HUES6 (cell line): Measurements from ENCODE around the gene NTM.

Source experiments
- H3K27ac ChIP-seq: 2 replicates; pipeline ENCODE4 v1.7.0; 2013; ENCODE audit warnings: low read depth, mild to moderate bottlenecking, low read length, inconsistent platforms
- H3K27me3 ChIP-seq: 2 replicates; pipeline ENCODE4 v1.6.1; 2013; ENCODE audit warnings: low read length; ENCODE audit not compliant: control insufficient read depth, insufficient read depth
- H3K36me3 ChIP-seq: 2 replicates; pipeline ENCODE4 v1.6.1; 2013; ENCODE audit warnings: low read length; ENCODE audit not compliant: control insufficient read depth, insufficient read depth
- H3K4me1 ChIP-seq: 2 replicates; pipeline ENCODE4 v1.6.1; 2013; ENCODE audit warnings: low read length; ENCODE audit not compliant: control insufficient read depth, insufficient read depth
- H3K4me3 ChIP-seq: 2 replicates; pipeline ENCODE4 v1.5.1; 2013; ENCODE audit warnings: low read depth, low read length
- H3K9ac ChIP-seq: one replicate; pipeline ENCODE4 v1.6.1; 2013; ENCODE audit warnings: mild to moderate bottlenecking, low read length
- H3K9me3 ChIP-seq: 2 replicates; pipeline ENCODE4 v1.6.1; 2013; ENCODE audit warnings: low read depth, low read length; ENCODE audit not compliant: control insufficient read depth, insufficient read depth

Gene NTM

DNA sequence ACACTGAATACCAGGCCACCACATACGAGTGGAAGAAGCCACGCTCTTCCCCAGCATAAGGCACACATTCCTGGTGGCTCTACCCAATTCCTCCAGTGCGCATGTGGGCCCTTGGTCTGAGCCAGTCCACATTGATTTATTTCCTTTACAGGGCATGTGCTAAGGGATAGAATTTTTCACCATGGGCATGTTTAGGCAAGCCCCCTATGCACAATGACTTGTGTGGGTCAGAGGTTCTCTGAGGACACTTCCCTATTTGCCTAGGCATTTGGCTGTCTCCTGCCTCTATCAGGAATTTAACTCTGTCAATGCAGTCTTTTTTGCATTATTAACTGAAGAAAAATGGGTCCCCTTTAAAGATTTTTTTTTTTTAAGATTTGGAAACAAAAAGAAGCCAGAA is 718.1 kb downstream of the NTM start:
- no peak overlapping the region for H3K27ac ChIP-seq
- H3K4me3 ChIP-seq: no peak overlapping the region
- H3K9me3 ChIP-seq: peaks cover 38% of the 10 kb centered on the region
- H3K36me3 ChIP-seq: no peaks in the 10 kb centered on the region
- H3K27me3 ChIP-seq: no peaks in the 10 kb centered on the region
- no peaks in the 10 kb centered on the region for H3K4me1 ChIP-seq
- H3K9ac ChIP-seq: no peak overlapping the region

DNA sequence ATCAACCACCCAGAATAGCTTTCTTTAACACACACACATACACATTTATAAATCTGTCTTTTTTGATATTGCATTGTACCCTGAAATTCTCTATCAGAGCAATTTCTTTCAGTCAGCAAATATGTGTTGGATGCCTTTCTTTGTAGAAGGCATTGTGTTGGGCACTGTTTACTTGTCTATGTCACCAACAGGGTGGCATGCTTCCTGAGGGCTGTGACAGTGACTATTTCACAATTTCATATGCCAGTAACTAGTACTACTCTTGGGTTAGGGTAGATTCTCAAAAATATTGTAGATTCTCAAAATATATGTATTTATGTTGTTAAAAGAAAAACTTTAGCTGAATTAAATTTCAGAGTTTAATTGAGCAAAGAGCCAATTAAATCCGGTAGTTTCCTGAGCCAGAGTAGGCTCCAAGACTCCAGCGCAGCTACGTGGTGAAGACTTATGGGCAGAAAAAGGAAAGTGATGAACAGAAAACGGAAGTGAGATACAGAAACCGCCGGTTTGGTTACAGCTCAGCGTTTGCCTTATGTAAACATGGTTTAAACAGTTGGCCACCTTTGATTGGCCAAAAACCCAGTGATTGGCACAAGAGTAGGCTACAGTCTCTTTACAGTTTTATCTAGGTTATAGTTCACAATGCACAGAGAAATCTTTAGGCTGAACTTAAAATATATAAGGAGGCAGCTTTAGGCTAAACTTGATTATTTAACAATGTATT is 723.3 kb downstream of the NTM start:
- Histone ChIP-seq H3K4me3 (no peak overlapping the region), H3K27ac (no peak overlapping the region), H3K27me3 (no peaks in the 10 kb centered on the region), H3K4me1 (no peaks in the 10 kb centered on the region; the same call in 1 of the 2 replicates), H3K9ac (no peak overlapping the region), H3K36me3 (no peaks in the 10 kb centered on the region), H3K9me3 (0 out of 2 replicates have a peak, but pooled peaks cover 3% of the 10 kb centered on the region)

DNA sequence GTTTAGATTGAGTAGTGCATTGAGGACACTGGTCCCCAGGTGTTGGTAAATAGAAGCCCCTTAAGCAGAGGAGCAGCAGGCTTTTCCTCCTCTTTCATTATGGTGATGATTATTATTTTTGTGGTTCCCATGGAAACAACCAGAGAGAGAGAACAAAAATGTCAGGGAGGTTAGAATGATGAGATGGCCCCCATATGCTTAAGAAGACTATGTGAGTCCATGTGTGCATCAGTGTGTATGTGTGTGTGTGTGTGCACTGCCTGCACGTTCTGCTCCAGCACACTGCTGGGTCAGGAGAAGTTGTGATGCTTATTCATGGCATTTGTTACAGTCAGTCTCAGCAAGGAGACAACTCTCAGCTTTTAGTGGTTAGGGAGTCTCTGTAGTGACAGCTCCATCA is 724.2 kb downstream of the NTM start:
- no peak overlapping the region for H3K27ac ChIP-seq
- H3K4me1 ChIP-seq: no peaks in the 10 kb centered on the region; the same call in 1 of the 2 replicates
- H3K27me3 ChIP-seq: no peaks in the 10 kb centered on the region
- H3K4me3 ChIP-seq: no peak overlapping the region
- no peak overlapping the region for H3K9ac ChIP-seq
- H3K9me3 ChIP-seq: no peaks in the 10 kb centered on the region
- H3K36me3 ChIP-seq: no peaks in the 10 kb centered on the region

DNA sequence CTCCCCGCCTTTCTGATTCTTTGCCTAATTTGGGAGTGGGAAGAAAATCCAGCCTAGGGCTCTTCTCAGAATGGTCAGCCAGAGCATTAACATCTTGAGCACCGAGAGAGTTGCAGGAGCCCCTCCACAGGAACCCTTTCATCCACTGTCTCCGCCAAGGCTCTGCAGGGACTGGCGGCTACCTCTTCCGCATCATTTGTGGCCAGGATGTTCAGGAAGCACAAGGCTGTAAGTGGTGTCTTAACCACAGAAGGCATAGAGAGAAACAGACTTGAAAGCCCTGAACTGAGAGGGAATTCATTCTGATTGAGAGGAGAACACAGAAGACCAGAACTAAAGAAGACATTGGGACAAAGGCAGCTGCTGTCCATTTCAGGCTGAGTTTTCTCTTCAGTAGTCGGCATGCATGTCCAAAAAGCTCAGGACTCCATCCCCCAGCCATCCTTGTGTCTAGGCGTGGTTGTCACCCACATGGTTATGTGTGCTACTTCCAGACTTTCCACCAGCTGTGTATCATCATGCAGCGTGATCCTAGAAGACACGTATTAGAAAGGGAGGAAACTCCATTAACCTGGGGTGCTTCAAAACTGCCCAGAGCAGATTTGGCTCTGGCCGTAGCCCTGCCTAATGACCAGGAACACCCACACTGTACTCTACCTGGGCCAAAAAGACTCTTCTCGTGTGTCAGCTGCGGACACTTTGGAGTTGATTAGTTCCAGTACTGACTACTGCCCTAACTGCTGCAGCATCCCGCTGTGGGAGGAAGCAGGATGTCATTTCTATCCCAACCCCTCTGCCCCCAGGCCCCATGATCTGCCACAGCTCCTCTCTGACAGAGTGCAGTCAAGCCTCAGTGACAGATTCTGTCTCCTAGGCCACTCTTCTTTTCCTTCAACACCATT is 725.1 kb downstream of the NTM start:
- H3K27ac ChIP-seq: no peak overlapping the region
- peaks cover 5% of the 10 kb centered on the region for H3K4me1 ChIP-seq
- H3K27me3 ChIP-seq: no peaks in the 10 kb centered on the region
- no peaks in the 10 kb centered on the region for H3K36me3 ChIP-seq
- H3K9me3 ChIP-seq: no peaks in the 10 kb centered on the region
- no peak overlapping the region for H3K9ac ChIP-seq
- no peak overlapping the region for H3K4me3 ChIP-seq

DNA sequence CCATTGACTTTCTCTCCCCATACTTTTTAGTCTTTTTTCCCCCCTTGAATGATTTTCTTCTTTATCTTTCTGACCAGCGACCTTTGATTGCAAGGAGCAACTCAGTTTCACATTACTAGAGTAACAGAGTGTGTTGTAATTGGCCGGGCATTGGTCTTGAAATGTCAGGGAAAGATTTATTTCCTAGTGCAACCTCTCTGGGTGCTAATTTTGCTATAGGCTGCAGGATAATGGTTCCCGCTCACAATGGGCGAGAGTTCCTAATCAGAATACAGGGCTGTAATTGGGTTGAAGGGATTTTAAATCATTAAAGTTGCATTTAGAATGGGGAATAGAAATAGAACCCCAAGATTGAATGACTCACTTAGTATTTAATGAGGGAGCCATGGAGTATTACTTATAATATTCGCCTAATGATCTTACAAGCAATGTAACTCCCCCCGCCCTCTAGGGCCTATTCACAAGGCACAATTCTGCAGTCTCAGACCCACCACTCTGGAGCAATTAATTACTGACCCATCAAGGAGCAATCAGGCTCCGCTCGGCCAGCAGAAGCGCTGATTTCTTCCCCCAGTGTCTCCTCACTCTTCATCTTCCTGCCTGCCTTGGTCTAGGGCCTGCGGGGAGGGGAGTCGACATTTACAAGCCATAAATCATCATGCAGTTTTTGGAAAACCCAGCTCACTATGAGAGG is 725.9 kb downstream of the NTM start:
- Histone ChIP-seq H3K9ac (no peak overlapping the region), H3K4me3 (no peak overlapping the region), H3K36me3 (no peaks in the 10 kb centered on the region), H3K27ac (no peak overlapping the region), H3K27me3 (no peaks in the 10 kb centered on the region), H3K4me1 (peaks cover 7% of the 10 kb centered on the region), H3K9me3 (no peaks in the 10 kb centered on the region)

DNA sequence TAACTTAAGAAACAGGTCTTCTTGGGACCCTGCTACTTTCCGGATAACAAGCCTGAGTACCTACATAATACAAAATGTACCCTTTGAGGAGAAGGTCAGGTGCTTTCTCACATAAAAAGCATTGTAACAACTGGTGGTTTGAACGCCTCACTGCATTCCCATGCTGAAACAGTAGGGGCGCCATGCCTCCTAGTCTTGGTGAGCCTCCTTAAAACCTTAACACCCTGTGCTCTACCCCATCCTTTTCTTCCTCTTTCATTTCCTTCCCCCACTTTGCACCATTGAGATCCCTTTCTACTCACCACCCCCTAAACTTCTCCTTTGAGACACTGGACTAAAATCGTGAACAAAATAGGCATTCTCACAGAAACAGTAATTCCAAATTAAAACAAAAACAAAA is 729.3 kb downstream of the NTM start:
- H3K27me3 ChIP-seq: no peaks in the 10 kb centered on the region
- no peak overlapping the region for H3K9ac ChIP-seq
- H3K4me3 ChIP-seq: no peak overlapping the region
- H3K36me3 ChIP-seq: no peaks in the 10 kb centered on the region
- peaks cover 24% of the 10 kb centered on the region for H3K4me1 ChIP-seq
- H3K27ac ChIP-seq: no peak overlapping the region
- H3K9me3 ChIP-seq: no peaks in the 10 kb centered on the region

DNA sequence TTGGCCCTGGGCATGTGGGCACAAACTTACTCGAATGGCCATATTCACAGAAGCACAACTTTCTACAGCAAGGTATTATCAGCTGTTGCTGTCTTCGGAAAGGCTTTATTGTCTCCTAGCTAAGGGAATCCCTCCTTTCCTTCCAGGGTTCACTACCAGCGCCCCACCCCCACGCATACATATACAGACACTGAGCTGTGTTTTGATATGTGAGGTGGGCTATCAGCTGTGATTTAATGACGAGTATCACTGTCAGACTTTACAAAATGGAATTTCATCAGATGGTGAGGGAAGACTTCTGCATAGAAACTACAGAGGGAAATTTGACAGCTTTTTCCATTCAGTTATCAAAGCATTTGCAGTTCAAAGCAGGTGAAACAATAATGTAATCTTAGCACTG is 730.2 kb downstream of the NTM start:
- no peaks in the 10 kb centered on the region for H3K36me3 ChIP-seq
- peaks cover 5% of the 10 kb centered on the region; the same call in 1 of the 2 replicates for H3K9me3 ChIP-seq
- H3K27ac ChIP-seq: no peak overlapping the region
- H3K4me1 ChIP-seq: peaks cover 24% of the 10 kb centered on the region
- no peaks in the 10 kb centered on the region for H3K27me3 ChIP-seq
- H3K4me3 ChIP-seq: no peak overlapping the region
- H3K9ac ChIP-seq: no peak overlapping the region

DNA sequence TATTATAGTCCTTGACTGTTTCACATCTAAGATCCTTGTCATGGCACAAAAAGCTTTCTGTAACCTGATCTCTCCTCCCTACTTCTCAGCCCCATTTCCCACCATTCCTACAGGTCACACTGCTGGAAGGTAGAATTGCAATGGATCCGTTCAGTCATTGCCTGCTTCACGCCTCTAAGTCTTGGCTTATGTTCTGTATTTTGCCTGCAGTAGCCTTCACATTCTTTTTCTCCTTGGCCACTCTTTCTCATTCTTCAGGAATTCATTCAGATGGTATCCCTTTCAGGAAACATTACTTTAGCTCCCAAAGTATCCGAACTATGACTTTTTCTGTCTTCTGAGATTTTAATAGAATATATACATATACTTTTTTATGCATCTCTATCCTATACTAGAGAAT is 731.5 kb downstream of the NTM start:
- H3K9me3 ChIP-seq: peaks cover 6% of the 10 kb centered on the region; the same call in 1 of the 2 replicates
- no peak overlapping the region for H3K27ac ChIP-seq
- H3K36me3 ChIP-seq: no peaks in the 10 kb centered on the region
- H3K9ac ChIP-seq: no peak overlapping the region
- H3K27me3 ChIP-seq: no peaks in the 10 kb centered on the region
- H3K4me1 ChIP-seq: peaks cover 24% of the 10 kb centered on the region
- no peak overlapping the region for H3K4me3 ChIP-seq

DNA sequence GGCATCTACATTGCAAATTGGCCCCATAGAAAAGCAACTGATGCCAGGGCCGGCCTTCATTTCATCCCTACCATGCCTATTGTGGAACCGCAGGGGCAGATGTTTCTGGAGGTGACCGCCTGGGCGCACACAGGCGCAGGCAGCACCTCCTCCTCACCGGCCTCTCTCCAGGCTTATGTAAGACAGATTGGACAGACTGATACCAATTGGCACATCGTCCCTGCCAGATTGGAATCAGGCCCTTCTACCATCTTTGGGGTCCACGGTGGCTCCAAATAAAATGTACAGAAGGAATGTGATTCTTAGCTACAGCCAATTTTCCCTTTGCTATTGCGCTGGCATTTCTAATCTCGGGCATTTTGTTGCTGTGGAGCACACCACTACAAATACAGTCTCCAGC is 732.6 kb downstream of the NTM start:
- H3K36me3 ChIP-seq: no peaks in the 10 kb centered on the region
- no peaks in the 10 kb centered on the region for H3K27me3 ChIP-seq
- no peak overlapping the region for H3K27ac ChIP-seq
- H3K4me3 ChIP-seq: no peak overlapping the region
- H3K9me3 ChIP-seq: peaks cover 6% of the 10 kb centered on the region; the same call in 1 of the 2 replicates
- peaks cover 24% of the 10 kb centered on the region for H3K4me1 ChIP-seq
- no peak overlapping the region for H3K9ac ChIP-seq

DNA sequence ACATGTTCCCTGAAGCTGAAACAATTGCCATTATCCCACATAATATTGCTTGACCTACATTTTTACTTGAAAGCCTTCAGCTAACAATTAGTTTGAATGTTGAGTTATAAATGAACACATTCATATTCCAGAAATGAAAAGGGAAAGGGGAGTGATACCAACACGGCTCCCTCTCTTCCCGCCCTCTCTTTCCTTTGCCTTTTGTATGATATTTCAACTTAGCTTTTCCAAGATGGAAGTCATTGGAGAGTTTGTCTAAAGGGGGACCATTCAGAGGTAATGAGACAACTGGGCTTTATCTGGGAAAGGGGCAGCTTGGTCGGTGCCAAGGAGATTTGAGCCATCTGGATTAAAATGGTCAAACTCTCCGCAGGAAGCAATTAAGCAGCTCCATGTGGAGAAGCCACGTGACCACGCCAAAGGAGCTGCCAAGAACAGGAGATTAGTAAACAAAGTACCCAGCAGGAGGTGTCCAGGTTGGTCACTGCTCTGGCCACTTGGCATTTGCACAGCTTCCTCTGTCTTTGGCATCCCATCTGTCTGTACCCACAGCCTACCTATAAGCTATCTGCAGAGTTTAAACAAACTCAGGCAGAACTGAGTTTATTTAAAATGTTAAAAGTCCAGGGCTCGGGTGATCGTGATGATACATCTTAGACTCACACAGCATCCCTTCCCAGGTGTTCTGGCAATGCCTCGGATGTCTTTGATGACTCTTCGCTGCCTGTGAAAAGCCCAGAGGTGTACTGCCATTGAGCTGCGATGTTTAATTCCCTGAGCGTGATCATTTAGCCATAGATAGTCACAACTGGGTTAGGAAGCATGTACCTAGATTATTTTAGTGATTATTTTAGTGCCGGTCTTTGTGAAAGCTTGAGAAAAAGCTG is 735.9 kb downstream of the NTM start:
- no peaks in the 10 kb centered on the region for H3K36me3 ChIP-seq
- H3K9ac ChIP-seq: no peak overlapping the region
- peaks cover 17% of the 10 kb centered on the region for H3K4me1 ChIP-seq
- H3K27me3 ChIP-seq: no peaks in the 10 kb centered on the region
- no peak overlapping the region for H3K4me3 ChIP-seq
- peaks cover 6% of the 10 kb centered on the region; the same call in 1 of the 2 replicates for H3K9me3 ChIP-seq
- H3K27ac ChIP-seq: no peak overlapping the region
